ENCODE measurements around the gene SPATA3. TPM values are rescaled to one million over a fixed set of nuclear protein-coding genes. Genes with fewer than 3 reads are reported as not detected.
"Not testable (repeated sequence)": the region's sequence is repeated elsewhere in the genome, so short reads cannot be mapped to it uniquely, and the experiment has no call there.

SPATA3 gene
- total RNA-seq, 1 donor: not detected

DNA sequence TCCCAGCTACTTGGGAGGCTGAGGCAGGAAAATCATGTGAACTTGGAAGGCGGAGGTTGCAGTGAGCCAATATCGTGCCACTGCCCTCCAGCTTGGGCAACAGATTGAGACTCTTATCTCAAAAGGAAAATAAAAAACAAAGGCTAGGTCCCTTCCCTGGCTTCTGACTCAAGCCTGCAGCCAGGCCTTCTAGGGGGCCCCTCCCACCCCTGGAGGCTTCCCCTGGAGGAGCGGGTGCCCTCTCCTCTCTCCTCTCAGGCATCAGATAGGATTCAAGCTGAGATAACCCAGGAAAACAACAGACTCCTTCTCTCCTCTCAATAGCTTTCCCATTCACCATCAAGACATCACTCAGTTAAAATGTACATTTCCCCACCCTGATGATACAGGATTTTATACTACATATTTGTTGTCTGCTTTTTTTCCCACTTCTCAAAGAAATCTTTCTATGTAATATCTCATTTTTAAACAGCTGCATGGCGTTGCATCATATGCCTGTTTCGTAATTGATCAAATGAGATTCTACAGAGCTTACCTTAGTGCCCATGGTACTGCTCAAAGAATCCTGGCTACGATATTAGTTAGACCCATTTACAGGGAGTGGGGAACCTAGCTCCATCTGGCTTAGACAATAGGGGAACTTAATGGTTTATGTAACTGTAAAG lies 20.8 kb downstream of the SPATA3 start:
- H3K27me3 ChIP-seq (ENCODE audit: insufficient read depth, low read length): no peaks in the 10 kb centered on the region
- H3K4me3 ChIP-seq (ENCODE audit: low read length): no peak overlapping the region
- no peaks in the 10 kb centered on the region for H3K9me3 ChIP-seq (ENCODE audit: low read depth, low read length)
- H3K4me1 ChIP-seq (ENCODE audit: insufficient read depth, low read length): no peaks in the 10 kb centered on the region

DNA sequence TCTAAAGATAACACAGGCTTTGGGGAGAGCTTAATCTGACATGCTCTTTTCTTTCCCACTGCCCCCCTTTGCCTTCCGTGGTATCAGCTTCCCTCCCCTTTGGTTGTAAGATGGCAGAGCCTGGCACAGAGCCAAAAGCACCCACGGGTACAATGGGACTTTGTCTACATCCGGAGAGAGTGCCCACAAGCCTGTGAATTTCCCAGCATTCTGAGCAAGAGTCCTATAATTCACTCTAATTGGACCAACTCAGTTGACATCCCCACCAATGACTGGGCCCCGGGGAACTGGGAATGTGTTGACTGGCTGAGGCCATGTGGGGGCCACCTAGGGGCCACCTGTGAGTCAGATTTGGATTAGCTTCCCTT lies 21.3 kb downstream of the SPATA3 start:
- Histone ChIP-seq H3K9me3 (ENCODE audit: low read depth, low read length) (no peaks in the 10 kb centered on the region), H3K4me1 (ENCODE audit: insufficient read depth, low read length) (no peaks in the 10 kb centered on the region), H3K27me3 (ENCODE audit: insufficient read depth, low read length) (no peaks in the 10 kb centered on the region), H3K4me3 (ENCODE audit: low read length) (no peak overlapping the region)

DNA sequence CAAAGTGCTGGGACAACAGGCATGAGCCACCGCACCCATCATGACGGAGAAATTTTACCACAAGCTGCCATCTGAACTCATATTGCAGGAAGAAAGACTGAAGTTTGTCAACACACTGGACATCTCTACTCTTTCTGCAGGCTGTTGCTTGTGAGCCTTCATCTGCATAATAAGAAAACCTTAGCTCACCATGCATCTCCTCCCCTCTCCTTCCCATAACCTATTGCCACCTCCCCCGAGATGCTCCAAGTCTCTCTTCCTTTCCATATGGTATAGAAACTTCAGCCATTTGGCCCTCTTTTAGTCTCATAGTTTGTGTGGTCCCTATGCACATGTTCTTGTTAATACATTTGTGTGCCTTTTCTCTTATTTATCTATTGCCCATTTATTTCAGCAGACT lies 22.3 kb downstream of the SPATA3 start:
- H3K9me3 ChIP-seq (ENCODE audit: low read depth, low read length): no peaks in the 10 kb centered on the region
- no peaks in the 10 kb centered on the region for H3K27me3 ChIP-seq (ENCODE audit: insufficient read depth, low read length)
- no peaks in the 10 kb centered on the region for H3K4me1 ChIP-seq (ENCODE audit: insufficient read depth, low read length)
- H3K4me3 ChIP-seq (ENCODE audit: low read length): no peak overlapping the region

DNA sequence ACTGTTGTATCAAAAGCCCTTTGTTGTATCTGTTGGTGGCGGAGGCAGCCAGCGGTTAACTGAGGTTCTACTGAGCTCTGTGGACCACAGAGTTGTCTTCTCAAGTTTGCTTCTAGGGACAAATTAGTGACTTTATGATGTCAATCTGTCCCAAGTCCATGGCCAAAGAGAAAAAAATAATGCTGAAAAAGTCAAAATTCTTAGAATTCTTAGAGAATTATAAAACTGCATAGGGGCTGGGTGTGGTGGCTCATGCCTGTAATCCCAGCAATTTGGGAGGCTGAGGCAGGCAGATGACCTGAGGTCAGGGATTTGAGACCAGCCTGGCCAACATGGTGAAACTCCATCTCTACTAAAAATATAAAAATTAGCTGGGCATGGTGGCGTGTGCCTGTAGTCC lies 29.1 kb downstream of the SPATA3 start:
- not testable (repeated sequence) for H3K4me3 ChIP-seq (ENCODE audit: low read length); H3K9me3 ChIP-seq (ENCODE audit: low read depth, low read length); H3K27me3 ChIP-seq (ENCODE audit: insufficient read depth, low read length); H3K4me1 ChIP-seq (ENCODE audit: insufficient read depth, low read length)

DNA sequence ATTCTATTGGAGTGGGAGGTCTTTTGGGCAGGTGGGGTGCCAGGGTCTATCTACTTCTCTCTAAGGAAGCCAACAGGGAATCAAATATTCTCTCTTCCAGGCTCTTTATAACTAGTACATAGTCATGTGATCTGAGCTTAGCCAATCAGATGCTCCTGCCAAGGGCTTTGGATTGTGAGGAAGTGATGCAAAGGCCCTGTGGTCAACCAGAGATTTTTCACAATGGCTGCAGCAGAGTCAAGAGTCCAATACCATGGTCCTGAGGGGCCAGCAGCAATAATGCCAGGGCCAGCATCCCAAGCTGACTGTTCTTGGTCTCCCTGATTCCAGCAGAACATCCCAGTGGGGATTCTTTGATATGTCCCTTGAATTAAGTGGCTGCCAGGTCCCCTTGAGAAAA lies 33.0 kb downstream of the SPATA3 start:
- Histone ChIP-seq H3K9me3 (ENCODE audit: low read depth, low read length) (no peaks in the 10 kb centered on the region), H3K4me3 (ENCODE audit: low read length) (no peak overlapping the region), H3K4me1 (ENCODE audit: insufficient read depth, low read length) (no peaks in the 10 kb centered on the region), H3K27me3 (ENCODE audit: insufficient read depth, low read length) (no peaks in the 10 kb centered on the region)

DNA sequence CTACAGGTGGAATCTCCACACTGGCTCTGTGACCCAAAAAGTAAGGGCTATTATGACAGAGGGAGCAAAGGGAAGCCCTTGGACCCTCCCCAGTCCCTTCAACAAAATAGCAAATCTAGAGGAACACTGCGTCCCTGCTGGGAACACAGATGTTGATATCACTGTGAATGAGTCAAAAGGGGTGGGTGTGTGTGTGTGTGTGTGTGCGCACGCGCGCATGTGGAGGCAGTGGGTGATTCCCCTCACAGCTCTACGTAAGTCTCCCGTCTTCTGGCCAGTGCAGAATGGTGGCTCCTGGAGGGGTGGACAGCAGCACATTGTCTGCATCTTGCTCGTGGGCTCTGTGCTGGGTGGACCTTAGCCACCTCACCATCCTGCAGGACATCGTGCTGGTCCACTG lies 33.6 kb downstream of the SPATA3 start:
- no peaks in the 10 kb centered on the region for H3K9me3 ChIP-seq (ENCODE audit: low read depth, low read length)
- H3K4me3 ChIP-seq (ENCODE audit: low read length): no peak overlapping the region
- H3K27me3 ChIP-seq (ENCODE audit: insufficient read depth, low read length): no peaks in the 10 kb centered on the region
- no peaks in the 10 kb centered on the region for H3K4me1 ChIP-seq (ENCODE audit: insufficient read depth, low read length)

DNA sequence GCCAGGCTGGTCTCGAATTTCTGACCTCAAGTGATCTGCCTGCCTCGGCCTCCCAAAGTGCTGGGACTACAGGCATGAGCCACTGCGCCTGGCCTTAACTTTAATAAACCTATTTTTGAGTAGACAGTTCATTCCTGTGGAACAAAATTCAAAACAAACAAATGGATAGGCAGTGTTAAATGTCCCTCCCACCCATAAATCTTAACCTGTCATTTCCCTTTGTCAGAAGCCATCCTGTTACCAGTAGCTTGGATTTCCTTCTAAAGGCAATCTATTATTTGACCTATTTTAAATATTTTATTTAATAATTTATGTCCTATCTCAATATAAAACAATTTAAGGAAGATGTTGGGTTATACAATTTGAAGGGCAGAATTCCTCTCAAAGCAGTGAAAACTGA lies 34.8 kb downstream of the SPATA3 start:
- H3K9me3 ChIP-seq (ENCODE audit: low read depth, low read length): no peaks in the 10 kb centered on the region

DNA sequence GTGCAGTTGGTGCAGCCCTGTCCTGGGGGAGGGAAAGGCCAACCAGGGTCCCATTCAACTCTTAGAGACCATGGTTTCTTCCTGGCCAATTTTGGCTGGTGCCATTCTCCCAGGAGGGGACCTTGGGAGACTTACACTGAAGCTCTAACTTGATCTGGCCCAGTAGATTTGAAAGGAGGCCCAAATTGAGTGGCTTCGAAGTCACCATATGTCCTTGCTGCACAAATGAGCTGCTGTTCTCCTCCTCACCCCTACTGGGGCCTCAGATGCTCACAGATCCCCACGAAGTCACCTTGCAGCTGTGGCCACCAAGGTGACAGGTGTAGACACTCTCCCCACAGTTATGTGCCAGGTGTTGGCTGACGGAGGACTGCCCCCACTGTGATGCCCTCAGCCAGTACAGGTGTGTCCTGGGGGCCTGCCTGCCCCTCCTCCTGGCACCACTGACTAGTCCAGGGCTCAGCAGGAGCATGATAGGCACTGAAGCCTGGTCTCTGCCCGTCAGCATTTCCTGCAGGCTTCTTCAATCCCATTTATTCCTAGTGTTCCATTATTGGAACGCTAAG lies 36.7 kb downstream of the SPATA3 start:
- Histone ChIP-seq H3K9me3 (ENCODE audit: low read depth, low read length) (no peaks in the 10 kb centered on the region), H3K4me3 (ENCODE audit: low read length) (no peak overlapping the region), H3K4me1 (ENCODE audit: insufficient read depth, low read length) (no peaks in the 10 kb centered on the region), H3K27me3 (ENCODE audit: insufficient read depth, low read length) (peaks cover 22% of the 10 kb centered on the region)

More for the DNA sequence above, 34.8 kb downstream of the SPATA3 start:
- H3K27me3 ChIP-seq (ENCODE audit: insufficient read depth, low read length): peaks cover 8% of the 10 kb centered on the region
- H3K4me1 ChIP-seq (ENCODE audit: insufficient read depth, low read length): no peaks in the 10 kb centered on the region
- H3K4me3 ChIP-seq (ENCODE audit: low read length): no peak overlapping the region

DNA sequence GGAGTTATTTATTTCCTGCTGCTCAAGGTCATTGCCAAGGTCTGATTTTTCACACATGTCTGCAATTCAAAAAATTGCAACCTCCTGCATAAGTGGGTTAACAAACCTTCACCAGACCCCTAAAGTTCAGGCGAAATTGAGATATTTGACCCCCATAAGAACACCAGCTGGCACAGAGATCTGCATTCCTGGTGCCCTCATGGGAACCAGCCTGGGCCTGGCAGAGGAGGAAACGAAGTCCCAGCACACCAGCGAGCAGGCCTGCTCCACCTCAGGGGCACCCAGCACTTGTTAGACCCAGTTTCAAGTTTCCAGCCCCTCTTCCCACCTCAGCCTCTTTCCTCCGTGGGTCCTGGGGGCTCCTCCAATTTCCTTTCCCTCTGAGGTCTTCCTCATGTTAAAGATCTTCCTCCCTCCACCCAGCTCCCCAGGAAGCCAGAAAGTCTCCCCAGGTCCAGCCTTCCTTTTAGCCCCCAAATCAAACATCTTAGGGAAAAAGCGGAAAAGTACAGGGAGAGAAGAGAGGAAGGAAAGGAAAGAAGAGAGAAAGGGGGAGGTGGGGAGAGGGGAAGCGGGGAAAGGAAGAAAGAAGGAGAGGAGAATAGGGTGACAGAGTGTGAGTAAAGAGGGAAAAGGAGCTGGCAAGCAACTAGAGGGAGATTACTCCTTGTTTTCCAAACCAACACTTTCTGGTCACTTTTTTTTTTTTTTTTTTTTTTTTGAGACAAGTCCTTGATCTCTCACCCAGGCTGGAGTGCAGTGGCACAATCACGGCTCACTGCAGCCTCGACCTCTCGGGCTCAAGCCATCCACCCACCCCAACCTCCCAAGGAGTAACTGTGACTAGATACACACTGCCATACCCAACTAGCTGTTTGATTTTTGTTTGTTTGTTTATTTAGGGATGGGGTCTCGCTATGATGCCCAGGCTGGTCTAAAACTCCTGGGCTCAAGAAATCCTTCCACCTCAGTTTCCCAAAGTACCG lies 37.5 kb downstream of the SPATA3 start:
- Histone ChIP-seq H3K9me3 (ENCODE audit: low read depth, low read length) (no peaks in the 10 kb centered on the region), H3K4me3 (ENCODE audit: low read length) (no peak overlapping the region), H3K4me1 (ENCODE audit: insufficient read depth, low read length) (peaks cover 3% of the 10 kb centered on the region), H3K27me3 (ENCODE audit: insufficient read depth, low read length) (peaks cover 23% of the 10 kb centered on the region)

DNA sequence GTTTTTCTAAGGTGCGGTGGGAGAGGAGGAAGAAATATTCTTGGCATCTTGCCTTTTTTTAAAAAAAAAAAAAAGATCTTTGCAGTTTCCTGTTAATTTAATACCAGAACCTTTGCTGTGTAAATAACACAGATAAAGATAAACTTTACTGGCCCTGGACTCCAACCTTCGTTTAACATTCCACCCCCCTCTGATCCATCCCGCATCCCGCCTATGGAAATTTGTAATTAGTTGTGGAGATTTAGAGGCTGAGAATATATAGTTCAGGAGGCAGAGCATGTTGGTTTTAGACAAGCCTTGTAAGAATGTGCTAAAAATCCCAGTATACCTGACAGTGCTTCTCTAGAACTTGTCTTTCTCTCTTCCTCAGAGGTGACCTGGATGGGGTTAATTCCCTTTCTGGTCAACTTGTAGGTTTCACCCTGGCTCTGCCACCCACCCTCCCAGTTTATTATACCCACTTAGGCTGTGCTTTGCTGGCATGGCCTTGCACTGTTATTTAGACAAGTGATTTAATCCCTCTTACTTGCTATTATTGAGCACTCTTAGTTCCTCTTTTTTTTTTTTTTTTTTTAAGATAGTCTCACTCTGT lies 38.5 kb downstream of the SPATA3 start:
- Histone ChIP-seq H3K9me3 (ENCODE audit: low read depth, low read length) (no peaks in the 10 kb centered on the region), H3K4me1 (ENCODE audit: insufficient read depth, low read length) (peaks cover 3% of the 10 kb centered on the region), H3K4me3 (ENCODE audit: low read length) (no peak overlapping the region), H3K27me3 (ENCODE audit: insufficient read depth, low read length) (peaks cover 32% of the 10 kb centered on the region)

DNA sequence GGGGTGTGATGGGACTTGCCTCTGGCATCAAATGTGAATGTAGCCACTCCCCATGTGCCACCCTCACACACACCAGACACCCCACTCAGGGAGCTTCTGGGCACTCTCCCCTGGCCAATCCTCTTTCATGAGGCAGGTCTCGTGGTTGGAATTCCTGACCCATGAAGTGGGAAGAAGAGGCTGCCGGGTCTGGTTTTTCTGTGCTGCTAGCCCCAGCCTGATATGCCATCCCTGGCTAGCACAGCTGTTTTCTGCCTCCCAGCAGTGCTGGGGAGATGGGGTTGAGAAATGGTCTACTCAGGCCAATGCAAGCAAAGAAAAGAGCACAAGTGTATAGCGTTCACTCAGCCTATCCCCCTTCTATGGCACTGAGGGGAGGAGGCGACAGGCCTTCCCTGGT lies 40.2 kb downstream of the SPATA3 start:
- Histone ChIP-seq H3K4me1 (ENCODE audit: insufficient read depth, low read length) (peaks cover 3% of the 10 kb centered on the region), H3K27me3 (ENCODE audit: insufficient read depth, low read length) (peaks cover 48% of the 10 kb centered on the region), H3K4me3 (ENCODE audit: low read length) (no peak overlapping the region), H3K9me3 (ENCODE audit: low read depth, low read length) (no peaks in the 10 kb centered on the region)

DNA sequence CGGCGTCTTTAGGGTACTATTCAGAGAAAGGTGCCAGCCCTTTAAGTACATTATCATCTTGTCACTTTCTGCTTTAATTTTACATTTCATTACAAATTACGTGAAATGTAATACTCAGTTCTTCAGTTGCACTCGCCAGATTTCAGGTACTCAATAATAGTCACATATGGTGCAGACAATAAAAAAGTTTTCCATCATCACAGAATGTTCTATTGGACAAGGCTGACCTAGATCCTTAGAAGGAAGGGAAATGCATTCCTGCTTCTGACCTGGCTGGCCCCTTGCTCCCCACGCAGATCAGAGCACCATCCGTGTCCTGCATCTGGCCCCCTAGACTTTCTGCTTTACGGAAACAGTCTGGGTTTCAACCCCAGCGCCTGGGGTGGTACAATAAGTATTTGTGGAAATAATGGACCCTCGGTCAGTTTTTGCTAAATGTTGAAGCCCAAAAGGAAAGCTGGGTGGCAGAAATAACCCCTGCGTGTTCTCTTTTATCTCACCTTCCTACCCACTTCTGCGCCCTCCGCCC lies 40.7 kb downstream of the SPATA3 start:
- no peak overlapping the region for H3K4me3 ChIP-seq (ENCODE audit: low read length)
- H3K4me1 ChIP-seq (ENCODE audit: insufficient read depth, low read length): peaks cover 3% of the 10 kb centered on the region
- H3K27me3 ChIP-seq (ENCODE audit: insufficient read depth, low read length): peaks cover 53% of the 10 kb centered on the region
- no peaks in the 10 kb centered on the region for H3K9me3 ChIP-seq (ENCODE audit: low read depth, low read length)

DNA sequence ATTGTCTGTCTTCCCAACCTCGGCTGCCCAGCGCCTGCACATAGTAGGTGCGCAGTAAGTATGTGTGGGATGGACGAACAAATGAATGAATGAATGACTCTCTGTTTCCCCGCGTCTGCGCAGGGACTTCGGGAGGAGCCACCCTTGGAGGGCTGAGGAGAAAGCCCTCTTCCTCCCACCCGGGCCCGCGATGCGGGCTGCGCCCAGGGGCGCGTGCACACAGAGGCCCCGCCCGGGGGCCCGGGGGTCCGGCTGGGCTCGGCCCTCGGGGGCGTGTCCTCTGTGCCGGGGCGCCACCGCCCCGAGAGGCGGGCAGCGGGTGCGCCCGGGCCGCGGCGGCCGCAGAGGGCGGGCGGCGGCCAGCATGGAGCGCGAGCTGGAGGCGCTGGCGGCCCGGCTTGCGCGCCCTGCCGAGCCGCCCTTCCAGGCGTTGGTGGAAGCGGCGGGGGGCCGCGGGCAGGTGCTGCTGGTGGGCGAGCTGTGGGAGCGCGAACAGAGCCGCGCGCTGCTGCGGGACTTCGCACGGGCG lies 41.3 kb downstream of the SPATA3 start, which contains the start of gene C2orf72:
Gene C2orf72 (plus strand): TSS at position 322 of the 529 bp plus-strand sequence. CDS start 43 bp downstream, at position 365.
- no peaks in the 10 kb centered on the region for H3K9me3 ChIP-seq (ENCODE audit: low read depth, low read length)
- H3K4me1 ChIP-seq (ENCODE audit: insufficient read depth, low read length): peaks cover 3% of the 10 kb centered on the region
- peaks cover 57% of the 10 kb centered on the region for H3K27me3 ChIP-seq (ENCODE audit: insufficient read depth, low read length)
- no peak within 1 kb of the TSS for H3K4me3 ChIP-seq (ENCODE audit: low read length)

DNA sequence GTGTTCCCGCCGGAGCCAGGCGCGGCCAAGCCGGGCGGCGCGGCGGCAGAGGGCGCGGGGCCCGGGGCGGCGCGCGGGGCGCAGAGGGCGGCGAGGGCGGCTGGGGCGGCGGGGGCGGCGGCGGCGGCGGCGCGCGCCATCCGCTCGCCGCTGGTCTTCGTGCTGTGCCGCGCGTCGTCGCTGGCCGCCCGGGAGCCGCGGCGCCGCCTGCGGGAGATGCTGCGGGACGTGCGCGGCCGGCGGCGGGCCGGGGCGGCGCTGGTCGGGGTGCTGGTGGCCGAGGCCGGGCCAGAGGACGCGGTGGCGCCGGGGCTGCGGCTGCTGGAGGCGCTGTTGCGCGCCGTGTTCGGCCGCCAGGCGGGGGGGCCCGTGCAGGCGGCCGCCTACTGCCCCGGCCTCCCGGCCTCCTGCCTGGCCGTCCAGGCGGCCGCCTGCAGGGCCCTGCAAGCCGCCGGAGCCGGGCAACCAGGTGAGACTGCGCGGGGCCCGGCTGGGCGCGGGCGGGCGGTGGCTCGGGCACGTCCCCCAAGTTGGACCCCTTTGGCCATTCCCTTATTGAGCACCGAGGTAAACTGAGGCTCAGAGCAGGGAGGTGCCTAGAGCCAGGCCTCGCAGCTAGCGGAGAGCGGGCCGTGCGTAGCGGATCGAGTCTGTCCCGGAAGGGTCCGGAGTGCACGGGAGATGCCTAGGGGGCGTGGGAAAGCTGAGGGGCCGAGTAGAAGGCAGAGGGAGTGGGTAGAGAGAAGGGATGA lies 42.0 kb downstream of the SPATA3 start:
- H3K9me3 ChIP-seq (ENCODE audit: low read depth, low read length): no peaks in the 10 kb centered on the region
- H3K27me3 ChIP-seq (ENCODE audit: insufficient read depth, low read length): peaks cover 57% of the 10 kb centered on the region
- H3K4me1 ChIP-seq (ENCODE audit: insufficient read depth, low read length): peaks cover 3% of the 10 kb centered on the region
- no peak overlapping the region for H3K4me3 ChIP-seq (ENCODE audit: low read length)
